Activated CD4-positive, alpha-beta T cell treated with anti-CD3 and anti-CD28 coated beads, Interleukin-2, amount 50 U/mL, for 4 hours (primary cell): ENCODE data around the gene FGF8.

Experiments used
- DNase-seq, 2 experiments: peaks; one replicate each; pipeline ENCODE4 v3.0.0-alpha.2; 2020

Gene FGF8

DNA sequence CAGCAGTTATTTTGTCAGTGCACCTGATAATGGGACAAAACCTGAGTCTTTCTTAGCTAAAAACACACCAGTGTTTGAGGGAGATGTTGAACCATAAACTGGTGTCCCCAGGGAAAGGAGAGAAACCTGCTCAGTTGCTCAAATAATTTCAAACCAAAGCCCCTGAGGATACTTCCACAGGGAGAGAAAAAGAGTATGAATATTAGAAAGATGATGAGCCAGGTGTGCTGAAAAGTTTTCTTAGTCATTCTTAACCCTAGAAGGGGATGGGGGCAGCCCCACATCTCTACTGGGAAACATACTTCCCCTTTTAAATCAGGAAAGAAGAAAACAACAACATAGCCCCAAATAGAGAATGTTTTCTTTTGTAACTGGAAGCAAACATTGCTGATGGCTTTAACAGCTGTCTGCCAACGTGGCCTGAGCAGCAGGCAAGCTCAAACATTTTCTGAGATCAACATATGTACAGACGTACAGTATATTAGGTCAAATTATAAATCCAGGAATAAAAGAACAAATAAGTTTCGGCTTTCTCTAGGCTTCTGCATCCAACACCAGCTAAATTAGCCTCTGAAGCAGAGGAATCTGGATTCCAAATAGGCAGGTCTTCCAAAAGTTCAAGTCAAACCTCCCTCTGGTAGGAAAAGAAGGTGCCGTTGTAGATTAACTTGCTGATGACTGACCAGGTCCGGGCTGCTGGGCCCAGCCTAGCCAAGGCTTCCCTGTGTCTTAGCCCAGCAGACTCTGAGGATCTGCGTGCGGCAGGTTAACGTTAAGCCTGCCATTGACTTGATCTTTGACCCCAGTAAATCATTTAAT, 50.4 kb downstream of the FGF8 start:
- no peak for DNase-seq

DNA sequence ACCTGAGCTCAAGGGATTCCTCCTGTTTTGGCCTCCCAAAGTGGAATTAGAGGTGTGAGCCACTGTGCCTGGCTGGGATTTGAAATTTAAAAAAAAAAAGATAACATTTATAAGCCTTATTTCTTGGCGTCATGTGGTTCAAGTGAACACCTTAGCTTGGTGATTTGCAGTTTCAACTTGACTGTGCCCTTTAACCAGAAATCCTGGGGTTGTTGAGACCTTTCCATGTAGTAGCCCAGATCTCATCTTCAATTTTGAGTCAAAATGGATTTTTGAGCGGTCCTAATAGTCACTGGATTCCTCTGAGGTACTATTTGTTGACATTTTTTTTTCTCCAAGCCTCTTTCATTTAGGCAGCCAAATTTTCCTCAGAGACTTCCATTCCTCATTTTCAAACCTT, 51.5 kb downstream of the FGF8 start:
- no peak for DNase-seq

DNA sequence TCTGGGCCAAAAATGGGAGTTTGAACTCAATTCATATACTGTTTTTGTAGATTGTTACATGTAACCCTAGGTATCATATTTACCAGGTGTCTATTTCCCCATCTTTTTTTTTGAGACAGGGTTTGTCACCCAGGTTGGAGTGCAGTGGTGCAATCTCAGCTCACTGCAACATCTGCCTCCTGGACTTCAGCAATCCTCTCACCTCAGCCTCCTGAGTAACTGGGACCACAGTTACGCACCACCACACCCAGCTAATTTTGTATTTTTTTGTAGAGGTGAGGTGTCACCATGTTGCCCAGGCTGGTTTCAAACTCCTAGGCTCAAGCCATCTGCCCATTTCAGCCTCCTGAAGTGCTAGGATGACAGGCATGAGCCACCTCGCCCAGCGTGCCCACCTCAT, 52.7 kb downstream of the FGF8 start:
- no peak for DNase-seq

DNA sequence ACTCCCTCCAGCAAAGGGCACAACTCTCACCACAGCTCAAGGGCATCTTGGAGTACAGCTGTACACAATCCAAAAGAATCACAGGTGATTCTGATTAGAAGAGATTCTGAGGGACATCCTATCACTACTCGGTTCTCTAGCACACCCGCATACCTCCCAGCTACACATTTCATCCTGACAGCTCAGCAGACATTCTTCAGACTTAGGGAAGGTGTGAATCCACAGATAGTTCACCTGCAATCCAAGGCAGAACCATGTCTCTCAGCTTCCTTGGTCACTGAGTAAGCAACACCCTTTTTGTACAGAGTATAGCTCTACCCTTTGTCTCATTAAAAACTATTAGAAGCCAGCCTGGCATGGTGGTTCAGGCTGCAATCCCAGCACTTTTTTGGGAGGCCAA, 54.1 kb downstream of the FGF8 start:
- DNase-seq, result no peak

DNA sequence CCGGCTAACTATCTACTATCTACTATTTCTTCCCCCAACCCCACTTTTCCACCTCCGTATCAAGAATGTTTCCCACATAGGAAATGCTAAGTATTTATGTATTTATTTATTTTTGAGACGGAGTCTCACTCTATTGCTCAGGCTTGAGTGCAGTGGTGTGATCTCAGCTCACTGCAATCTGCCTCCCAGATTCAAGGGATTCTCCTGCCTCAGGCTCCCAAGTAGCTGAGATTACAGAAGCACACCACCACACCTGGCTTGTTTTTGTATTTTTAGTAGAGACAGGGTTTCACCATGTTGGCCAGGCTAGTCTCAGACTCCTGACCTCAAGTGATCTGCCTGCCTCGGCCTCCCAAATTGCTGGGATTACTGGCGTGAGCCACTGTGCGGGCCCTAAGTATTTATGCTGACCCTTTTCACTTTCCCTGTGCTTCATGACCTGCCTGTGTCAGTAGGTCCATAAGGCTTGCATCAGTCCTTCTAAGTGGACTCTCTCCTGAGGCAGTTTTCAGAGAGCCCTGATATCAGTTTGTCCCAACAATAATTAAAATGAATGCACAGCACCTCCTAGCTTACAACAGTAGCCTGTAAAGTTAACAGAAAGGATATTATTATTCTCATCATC, 55.2 kb downstream of the FGF8 start:
- no peak for DNase-seq
